HG03571 (cell line): ENCODE measurements around the gene DNAAF8.
"Not testable (repeated sequence)": the region's sequence is repeated elsewhere in the genome, so short reads cannot be mapped to it uniquely, and the experiment has no call there.

Source experiments
- ATAC-seq: cut with Tn5 transposase; IDR thresholded peaks from one replicate; pipeline ENCODE4 v1.9.1; 2021; ENCODE audit not compliant: unreplicated experiment

The DNAAF8 gene

DNA sequence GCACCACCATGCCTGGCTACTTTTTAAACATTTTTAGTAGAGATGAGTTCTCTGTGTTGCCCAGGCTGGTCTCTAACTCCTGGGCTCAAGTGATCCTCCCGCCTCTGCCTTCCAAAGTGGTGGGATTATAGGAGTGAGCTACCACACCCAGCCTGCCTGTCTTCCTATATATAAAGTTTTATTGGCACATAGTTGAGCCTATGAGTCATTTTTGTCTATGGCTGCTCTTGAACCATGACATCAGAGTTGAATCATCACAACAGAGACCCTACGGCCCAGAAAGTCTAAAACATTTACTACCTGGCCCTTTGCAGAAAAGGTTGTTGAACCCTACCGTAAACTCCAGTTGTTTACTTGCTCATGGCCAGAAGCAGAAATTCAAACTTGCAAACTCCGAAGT is 45.9 kb downstream of the DNAAF8 start:
- no peak for ATAC-seq

DNA sequence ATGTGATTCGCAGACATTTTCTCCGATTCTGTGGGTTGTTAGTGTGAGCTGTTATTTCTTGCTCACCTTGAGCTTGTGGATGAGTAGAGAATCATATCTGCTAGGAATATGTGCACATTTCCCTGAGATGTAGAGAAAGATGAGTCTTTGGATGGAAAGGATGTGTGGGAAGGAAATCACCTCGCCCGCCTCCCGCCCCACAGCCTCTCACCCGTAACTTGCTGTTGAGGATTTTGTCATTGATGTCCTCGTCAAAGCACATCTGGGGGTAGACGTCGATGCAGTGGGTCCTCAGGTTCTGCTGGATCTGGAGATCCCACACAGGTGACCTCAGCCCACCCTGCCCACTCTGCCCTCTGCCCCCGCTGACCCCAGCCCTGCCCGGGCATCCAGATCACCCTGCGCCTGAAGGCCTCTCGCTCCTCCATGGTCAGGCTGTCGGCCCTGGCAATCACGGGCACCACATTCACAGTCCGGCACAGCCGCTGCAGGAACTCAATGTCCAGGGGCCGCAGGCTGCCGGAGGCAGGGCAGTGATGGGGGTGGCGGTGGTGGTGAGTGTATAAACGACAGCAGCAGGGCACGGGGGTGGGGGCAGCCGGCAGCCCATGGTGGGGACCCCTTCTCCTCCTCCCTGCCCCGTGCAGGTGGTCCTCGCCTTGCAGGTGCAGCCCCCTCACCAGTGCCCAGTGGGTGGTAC is 49.1 kb downstream of the DNAAF8 start:
- ATAC-seq: no peak

- ATAC-seq: no peak
Measured at GRCh38 chr16:4783951-4784336, 49.6 kb downstream of the DNAAF8 start.

- ATAC-seq: not testable (repeated sequence)
Measured at GRCh38 chr16:4784444-4784987, 50.2 kb downstream of the DNAAF8 start.

- ATAC-seq: no peak
Measured at GRCh38 chr16:4785758-4786433, 51.6 kb downstream of the DNAAF8 start.

DNA sequence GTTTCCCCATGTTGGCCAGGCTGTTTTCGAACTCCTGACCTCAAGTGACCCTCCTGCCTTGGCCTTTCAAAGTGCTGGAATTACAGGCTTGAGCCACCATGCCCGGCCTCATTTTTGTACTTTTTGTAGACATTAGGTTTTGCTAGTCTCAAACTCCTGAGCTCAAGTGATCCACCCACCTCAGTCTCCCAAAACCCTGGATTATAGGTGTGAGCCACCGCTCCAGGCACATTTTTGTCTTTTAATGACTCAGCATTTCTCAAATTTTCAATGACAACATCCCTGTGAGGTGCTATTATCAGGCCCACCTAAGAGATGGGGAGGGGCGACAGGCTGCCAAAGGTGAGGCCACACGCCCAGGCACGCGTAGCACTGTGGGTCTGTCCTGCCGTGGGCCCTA is 52.7 kb downstream of the DNAAF8 start:
- no peak for ATAC-seq

DNA sequence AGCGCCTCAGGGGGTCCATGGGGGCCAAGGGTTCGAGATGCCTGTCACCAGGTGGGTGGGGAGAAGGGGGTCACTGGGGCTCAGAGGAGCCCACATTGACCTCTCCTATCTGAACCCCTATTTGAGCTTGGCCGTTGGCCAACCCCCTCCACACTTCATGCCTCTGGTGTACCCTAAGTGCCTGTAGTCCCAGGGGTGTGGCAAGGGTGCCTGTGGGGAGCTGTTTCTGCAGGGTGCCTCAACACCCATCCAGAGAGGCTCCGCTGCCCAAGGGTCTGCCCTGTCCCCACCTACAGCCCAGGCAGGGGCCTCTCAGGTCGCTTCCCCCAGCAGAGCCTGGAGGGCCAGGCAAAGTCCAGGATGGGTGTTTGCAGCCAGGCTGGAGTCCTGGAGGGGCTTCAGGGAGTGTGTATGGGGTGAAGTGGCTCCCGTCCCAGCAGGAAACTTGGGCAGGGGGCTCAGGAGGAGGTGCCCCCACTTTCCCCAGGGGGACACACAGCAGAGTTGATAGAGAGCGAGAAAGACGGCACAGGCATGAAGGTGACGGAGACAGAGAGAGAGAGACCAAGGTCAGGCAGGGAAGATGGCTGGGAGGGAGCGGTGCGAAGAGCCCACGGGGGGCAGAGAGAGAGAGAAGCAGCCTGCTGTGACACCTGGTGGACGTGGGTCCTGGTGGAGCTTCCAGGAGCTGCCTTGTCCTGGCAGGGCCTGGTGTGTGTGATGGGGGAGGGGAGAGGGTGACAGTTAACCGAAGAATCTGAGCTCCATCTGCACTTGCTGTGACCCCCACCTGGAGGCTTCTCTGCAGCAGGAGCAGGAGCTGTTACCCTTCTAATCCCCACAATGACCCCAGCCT is 53.5 kb downstream of the DNAAF8 start, which contains the start of gene SEPTIN12:
SEPTIN12 (minus strand) TSS at position 719 of the 856 bp plus-strand sequence; CDS start at position 19, 700 bp downstream.
- no peak for ATAC-seq

- ATAC-seq: no peak
Measured at GRCh38 chr16:4788489-4788889, 54.2 kb downstream of the DNAAF8 start.

GRCh38 chr16:4788910-4789309 is 54.6 kb downstream of the DNAAF8 start:
- ATAC-seq: no peak

- no peak for ATAC-seq
Measured at GRCh38 chr16:4790261-4790660, 55.9 kb downstream of the DNAAF8 start.

DNA sequence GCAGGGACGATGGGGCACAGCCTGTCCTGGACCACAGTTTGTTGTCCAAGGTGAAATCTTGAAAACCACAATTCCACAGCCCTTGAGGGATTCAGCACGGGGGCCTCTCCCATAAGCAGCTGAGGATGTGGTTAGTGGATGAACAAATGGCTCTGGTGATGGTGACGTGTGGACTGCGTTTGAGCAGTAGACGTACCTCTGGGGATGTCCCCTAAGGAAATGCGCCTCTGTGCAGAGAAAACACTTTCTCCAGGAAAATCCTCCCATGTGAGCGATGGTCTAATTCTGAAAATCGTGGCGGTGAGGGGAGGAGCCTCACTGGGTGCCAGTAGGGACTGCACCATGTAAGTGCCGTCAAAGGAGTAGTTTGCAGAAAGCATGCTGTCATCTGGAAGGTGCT is 56.5 kb downstream of the DNAAF8 start:
- no peak for ATAC-seq

DNA sequence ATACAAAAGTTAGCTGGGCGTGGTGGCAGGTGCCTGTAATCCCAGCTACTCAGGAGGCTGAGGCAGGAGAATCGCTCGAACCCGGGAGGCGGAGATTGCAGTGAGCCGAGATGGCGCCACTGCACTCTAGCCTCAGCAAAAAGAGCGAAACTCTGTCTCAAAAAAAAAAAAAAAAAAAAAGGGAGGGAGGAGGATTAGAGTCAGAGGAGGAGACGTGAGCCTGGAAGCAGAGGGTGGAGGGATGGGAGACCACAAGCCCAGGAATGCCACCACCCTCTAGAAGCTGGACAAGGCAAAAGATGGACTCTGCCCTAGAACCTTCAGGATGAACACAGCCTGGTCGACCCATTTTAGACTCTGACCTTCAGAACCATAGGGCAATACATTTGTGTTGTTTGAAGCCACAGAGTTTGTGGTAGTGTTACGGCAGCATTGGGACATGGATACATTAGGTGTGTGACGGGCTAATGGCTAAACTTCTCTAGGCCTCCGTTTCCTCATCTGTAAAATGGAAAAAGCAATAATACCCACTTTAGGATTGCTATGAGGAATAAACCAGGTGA is 58.7 kb downstream of the DNAAF8 start:
- no peak for ATAC-seq

- no peak for ATAC-seq
Measured at GRCh38 chr16:4795181-4795827, 61.0 kb downstream of the DNAAF8 start, which contains the start of gene SMIM22. Gene SMIM22 (plus strand): TSS chr16:4795369. CDS start chr16:4795735, 366 bp downstream.

- ATAC-seq: no peak
Measured at GRCh38 chr16:4795828-4796572, 61.7 kb downstream of the DNAAF8 start.

- no peak for ATAC-seq
Measured at GRCh38 chr16:4796982-4797804, 62.9 kb downstream of the DNAAF8 start.

DNA sequence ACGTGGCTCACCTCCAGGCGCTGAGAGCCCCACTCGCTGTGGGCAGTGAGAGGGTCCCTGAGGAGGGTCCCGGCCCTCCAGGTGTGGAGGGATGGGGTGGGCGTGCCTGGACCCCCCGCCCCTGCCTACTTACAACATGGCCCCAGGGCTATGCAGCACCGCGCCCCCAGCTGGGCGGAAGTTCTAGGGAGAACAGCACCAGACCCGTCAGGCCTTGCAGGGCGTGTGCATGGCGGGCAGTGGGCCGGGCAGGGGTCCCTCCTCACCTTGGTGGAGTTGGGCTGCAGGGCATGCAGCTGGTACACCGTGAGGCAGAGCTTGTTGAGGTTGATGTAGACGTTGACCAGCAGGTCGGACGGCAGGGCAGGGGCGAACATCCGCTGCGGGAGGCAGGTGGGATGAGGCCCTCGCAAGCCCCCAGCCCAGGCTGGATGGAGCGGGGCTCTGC is 63.5 kb downstream of the DNAAF8 start:
- no peak for ATAC-seq

- no peak for ATAC-seq
Measured at GRCh38 chr16:4798456-4798855, 64.1 kb downstream of the DNAAF8 start.
